GM18507 (cell line): Measurements from ENCODE around the gene AP2M1.

ENCODE experiments used
- DNase-seq: peaks from one replicate; pipeline ENCODE4 v3.0.0; 2011; ENCODE audit warnings: low read depth; ENCODE audit not compliant: insufficient read length; ENCODE audit errors: extremely low spot score
- FAIRE-seq: peaks from 2 replicates; lab custom pipeline; 2011; peaks lifted over from hg19 to GRCh38; lab: Jason Lieb, UNC

AP2M1 gene

DNA sequence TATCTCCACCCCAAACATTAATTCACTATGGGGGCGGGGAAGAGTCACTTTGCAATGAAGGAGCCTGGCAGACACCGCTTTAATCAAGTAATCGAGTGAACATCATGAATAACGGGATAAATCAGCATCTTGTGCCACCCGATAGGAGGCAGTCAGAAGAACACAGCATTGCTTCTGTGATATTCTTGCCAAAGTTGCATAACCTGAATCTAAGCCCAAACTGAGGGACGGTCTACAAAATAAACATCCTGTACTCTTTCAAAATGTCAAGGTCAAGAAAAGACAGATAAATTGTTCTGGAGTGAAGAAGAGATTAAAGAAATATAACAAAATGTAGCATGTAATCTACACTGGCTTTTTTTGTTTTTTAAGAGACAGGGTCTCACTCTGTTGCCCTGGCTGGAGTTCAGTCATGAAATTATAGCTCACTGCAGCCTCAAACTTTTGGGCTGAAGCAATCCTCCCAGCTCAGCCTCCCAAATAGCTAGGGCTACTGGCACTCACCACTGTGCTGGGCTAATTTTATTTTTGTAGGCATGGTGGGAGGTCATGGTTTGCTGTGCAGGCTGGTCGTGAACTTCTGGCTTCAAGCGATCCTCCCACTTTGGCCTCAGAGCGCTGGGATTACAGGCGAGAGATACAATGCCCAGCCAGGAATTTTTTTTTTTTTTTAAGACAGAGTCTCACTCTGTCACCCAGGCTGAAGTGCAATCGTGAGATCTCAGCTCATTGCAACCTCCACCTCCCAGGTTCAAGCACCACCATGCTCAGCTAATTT lies 34.7 kb downstream of the AP2M1 start:
- no peak for DNase-seq
- no peak for FAIRE-seq

DNA sequence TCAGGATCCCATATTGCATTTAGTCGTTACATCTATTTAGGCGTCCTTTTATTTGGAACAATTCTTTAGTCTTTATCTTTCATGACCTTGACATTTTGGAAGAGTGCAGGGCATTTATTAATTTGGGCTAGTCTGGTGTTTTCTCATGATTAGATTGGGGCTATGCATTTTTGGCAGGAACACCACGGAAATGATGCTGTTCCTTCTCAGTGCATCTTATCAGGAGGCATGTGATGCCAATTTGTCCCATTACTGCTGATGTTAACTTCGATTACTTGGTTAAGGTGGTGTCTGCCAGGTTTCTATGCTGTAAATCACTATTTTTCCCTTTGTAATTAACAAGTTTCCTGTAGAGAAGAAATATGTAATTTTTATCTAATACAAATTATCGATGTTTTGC lies 36.6 kb downstream of the AP2M1 start:
- DNase-seq (no peak), FAIRE-seq (no peak)

DNA sequence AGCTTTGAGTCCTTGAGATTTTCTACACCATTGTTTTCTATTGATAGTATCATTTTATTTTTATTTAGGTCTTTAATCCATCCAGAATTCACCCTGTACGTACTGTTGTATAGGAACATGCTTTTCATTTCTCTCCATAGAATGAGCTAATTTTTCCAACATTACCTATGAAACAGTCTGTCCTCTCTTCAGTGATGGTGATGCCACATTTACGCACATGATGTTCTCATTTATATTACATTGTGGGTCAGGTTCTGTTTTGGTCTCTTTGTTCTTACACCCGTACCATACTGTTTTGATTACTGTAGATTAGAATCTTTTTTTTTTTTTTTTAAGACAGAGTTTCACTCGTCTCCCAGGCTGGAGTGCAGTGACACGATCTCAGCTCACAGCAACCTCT lies 37.1 kb downstream of the AP2M1 start:
- no peak for DNase-seq
- no peak for FAIRE-seq

DNA sequence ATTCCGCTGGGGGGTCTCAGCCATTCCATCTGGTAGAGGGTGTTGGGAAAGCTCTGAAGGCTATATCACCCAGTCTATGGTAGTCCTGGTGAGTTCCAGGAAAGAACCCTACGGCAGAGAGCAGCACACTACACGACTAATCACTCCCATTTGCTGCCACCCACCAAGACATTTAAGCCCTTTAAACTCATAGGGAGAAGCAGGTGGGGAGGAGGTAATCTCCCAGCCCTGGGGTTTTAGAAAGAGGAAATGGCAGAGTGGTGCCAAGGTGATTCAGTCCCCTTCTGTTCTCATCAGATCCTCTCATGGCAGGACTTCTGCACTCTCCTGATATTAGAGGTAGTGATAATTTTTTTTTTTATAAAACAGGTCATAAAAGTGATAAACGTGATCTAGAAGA lies 44.2 kb downstream of the AP2M1 start:
- DNase-seq: no peak
- FAIRE-seq: no peak

DNA sequence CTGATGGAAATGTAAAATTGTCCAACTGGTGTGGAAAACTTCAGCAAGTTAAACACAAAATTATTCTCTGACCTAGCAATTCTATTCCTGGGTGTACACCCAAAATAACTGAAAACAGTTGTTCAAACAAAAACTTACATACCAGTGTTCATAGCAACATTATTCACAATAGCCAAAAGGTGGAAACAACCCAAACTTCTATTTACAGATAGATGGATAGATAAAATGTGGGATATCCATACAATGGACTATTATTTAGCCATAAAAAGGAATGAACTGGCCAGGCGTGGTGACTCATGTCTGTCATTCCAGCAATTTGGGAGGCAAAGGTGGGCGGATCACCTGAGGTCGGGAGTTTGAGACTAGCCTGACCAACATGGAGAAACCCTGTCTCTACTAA lies 47.9 kb downstream of the AP2M1 start:
- DNase-seq (no peak), FAIRE-seq (no peak)

DNA sequence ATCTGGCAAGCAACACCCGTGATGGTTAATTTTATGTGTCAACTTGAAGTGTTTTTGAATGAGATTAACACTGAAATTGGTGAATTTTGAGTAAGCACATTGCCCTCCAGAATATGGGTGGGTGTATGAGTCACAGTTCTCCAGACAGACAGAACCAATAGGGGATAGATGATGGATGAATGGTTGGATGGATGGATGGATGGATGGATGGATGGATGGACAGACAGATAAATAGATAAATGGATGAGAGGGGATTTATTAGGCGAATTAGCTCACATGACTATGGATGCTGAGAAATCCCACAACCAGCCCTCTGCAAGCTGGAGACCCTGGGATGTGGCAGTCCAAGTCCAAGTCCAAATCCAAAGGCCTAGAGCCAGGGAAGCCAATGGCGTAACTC lies 49.3 kb downstream of the AP2M1 start:
- no peak for DNase-seq
- no peak for FAIRE-seq

DNA sequence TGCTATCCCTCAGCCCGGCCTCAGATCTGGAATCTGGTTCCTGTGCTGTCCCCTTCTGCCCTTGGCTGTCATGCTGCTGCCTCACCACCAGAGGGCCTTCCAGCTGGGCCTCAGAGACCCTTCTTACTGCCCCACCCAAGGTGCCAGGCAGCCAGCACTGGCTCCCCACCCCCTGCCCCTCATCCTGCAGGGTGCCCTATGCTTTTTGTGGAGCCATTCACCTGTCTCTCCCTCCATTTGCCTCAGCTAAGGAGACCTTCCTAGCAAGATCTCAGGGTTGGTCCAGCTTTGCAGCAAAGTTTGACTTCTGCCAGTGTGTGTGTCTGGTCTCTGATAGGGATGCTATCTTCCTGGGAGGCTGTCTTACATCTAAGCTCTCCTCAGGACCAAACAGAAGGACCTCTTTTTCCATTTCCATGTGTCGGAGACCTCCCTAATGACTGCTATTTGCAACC lies 52.9 kb downstream of the AP2M1 start:
- DNase-seq: no peak
- peak; percentile 60 for FAIRE-seq

DNA sequence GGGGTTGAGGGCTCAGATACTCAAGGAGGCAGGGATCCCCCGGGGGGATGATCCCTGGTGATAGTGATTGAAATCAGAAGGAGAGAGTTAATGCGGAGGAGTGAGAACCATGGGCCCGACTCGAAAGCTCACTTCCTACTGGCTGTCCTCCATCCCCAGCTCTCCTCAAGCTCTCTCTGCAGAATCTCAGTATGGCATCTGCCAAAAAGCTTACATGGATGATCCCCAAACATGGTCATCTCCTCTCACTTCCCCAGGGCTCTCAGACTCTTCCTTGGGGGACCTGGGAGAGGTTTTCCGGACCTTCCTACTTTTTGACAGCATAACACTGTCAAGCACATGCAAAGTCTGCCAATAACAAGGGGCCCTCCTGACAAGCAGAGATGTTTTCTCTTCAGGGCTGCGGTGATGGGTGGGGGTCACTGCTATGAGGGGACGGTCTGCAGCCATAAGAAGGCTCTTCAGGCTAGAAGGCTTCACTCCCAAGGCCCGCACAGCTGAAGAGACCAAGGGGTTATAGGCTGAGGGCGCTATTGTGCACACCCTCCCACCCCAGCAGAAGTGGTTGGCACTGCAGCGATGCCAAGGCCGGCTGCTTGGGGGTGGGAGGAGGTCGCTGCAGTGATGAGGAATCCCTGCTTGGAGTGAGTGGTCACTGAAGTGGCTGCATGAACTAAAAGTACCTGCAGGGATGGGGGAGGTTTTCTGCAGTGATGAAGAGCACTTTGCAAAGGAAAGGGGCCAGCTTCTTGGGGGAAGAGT lies 53.9 kb downstream of the AP2M1 start:
- FAIRE-seq (no peak), DNase-seq (no peak)

DNA sequence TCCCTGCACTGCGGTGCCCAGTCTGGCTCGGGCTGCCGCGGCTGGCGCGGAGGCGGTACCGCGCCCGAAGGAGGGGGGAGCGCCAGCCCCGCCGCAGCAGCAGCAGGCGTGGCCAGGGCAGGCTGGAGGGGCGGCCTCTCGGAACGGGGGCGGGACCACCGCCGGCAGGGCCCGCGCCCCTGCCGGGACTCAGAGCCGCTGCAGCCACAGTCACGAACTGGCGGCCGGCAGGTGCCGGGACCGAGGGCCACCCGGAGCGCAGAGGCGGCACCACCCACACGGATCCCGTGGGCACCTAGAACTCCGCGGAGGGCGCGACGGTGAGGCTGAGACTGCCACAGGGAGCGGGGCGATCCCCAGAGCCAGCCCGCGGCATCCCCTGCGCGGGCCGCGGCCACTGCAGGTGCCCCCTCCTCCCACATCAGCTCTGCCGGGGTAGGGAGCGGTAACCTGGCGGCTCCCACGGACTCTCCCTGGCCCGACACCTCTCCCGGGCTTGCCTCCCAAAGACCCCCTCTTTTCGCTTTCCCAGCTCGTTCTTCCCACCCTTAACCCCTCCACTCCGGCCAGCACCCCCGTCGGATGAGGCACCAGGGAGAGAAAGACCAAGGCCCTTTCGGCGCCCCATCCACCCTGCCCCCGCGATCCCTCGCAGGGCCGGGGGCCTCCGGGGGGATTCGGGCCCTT lies 54.9 kb downstream of the AP2M1 start, which contains the start of gene VWA5B2:
VWA5B2 (plus strand) TSS at position 192 of the 687 bp plus-strand sequence. CDS start 944 bp downstream, outside the sequence.
- DNase-seq (peak; percentile 64), FAIRE-seq (no peak)

DNA sequence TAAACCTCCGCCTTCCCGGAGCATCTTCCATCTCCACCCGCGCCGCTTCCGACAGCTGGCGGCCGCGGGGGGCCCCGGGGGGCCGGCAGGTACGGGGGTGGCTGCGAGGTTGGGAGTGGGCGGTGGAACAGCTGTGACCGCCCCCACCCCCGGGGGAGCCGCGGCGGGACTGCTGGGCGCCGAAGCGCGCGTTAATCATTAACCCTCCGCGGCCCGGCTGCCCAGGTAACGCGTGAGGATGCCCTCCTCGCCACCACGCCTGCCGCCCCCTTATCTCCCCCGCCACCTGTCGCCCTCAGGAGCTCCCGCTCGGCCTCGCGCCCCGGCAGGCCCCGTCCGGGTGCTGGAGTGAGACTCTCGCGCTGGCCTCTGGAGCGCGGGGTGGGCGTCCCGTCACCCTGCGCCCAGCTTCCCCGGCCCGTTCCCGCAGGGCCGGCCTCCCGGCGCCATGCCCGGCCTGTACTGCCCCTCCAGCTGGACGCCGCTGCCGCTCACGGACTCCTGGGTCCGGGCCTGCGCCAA lies 55.5 kb downstream of the AP2M1 start:
- DNase-seq (no peak), FAIRE-seq (no peak)

DNA sequence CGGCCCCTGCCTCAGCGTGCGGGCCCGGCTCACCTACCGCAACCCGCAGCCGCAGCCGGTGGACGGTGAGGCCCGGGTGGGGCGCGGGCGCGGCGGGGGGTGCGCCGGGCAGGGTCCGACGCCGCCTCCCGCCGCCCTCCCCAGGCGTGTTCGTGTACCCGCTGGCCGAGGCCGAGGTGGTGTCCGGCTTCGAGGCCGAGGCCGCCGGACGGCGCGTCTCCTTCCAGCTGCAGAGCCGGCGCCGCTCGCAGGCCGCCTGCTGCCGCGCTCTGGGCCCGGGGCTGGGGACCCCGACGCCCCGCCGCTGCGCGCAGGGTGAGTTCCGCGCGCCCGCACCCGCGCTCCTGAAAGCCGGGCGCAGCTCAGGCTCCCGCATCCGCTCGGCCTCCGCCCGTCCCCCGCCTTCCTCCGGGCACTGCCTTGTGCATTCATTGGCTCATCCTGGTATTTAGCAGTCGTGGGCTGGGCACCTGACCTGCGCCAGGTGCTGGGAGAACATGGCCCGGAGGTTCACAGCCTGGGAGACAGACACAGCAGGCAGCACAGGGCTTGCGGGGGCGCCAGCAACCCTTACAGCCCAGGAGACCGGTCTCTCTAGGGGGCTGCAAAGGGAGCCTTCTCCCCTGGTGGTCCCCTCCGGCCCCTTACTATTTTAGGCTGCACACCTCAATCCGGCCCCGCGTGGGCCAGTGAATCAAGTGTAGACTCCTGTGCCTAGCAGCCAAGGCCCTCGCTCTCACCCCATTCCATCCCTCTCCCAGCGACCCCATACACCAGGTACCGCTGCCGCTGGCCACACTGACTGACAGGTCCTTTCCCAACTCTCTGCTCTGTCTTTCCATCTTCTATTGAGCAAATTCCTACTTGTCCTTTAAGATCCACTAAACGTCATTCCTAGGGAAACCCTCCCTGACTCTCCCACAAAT lies 56.2 kb downstream of the AP2M1 start:
- DNase-seq: no peak
- no peak for FAIRE-seq

DNA sequence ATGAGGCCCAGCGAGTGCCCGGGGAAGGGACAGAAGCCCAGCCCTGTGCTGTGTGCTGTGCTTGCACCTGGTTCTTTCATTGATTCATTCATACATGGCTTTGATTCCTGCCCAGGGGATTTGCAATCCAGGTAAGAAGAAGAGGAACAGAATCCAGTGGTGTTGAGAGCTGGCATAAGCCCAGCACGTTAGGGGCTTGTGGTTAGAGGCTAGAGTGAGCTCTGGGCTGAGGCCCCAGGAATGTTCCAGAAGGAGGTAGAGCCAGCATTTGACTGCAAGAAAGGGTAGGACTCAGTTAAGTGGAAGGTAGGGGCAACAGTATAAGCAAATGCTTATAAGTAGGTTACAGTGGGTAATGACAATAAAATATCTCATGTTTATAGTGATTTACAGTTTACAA lies 57.0 kb downstream of the AP2M1 start:
- FAIRE-seq: no peak

DNA sequence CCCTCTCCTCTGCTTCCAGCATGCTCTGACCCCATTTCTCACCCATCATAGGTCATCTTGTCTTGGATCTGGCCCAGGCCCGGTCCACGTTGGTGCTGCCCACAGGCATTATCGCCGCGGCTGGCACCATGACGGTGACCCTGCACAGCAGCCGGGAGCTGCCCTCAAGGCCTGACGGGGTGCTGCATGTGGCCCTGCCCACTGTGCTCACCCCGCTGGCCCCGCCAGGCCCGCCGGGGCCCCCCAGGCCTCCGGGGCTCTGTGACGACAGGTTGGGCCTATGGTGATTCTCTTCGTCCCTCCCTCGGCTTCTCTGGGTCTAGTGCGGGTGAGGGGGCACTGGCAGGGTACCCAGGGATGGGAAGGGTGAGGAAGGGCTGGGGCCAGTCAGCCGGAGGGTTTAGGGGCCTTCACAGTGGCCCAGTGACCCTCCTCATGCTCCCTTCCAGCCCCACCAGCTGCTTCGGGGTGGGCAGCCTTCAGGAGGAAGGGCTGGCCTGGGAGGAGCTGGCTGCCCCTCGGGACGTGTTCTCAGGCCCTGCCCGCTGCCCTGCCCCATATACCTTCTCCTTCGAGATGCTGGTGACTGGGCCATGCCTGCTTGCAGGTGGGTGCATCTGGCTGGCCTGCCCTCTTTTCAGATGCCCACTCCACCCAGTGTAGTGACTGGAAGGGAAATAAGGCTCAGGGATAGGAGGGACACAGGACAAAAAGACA lies 58.6 kb downstream of the AP2M1 start:
- DNase-seq (no peak), FAIRE-seq (no peak)

More for the DNA sequence above, 57.0 kb downstream of the AP2M1 start:
- DNase-seq: no peak
